K562 (cell line): ENCODE results near the gene ZMIZ1. TPM values are rescaled to one million over a fixed set of nuclear protein-coding genes. Genes with fewer than 3 reads are reported as not detected.
A peak's percentile ranks its signal among the peaks of the same experiment; 100 is the strongest.

ENCODE experiments used
- CTBP1 ChIP-seq: fragments of 450-650 bp; IDR thresholded peaks from 2 replicates; pipeline ENCODE4 v1.6.1; 2016; ENCODE audit warnings: borderline replicate concordance
- CTCFL ChIP-seq: IDR thresholded peaks from 2 replicates; pipeline ENCODE4 v1.6.1; 2011; ENCODE audit warnings: borderline replicate concordance, low read depth, mild to moderate bottlenecking, moderate library complexity, low read length; ENCODE audit not compliant: insufficient read depth, poor library complexity, severe bottlenecking
- DMBX1 ChIP-seq: fragments of 250-450 bp; sonication (Bioruptor Pico); IDR thresholded peaks from 2 replicates; pipeline ENCODE4 v1.8.0; 2022; ENCODE audit warnings: inconsistent platforms, mild to moderate bottlenecking, moderate library complexity, borderline replicate concordance
- ELK3 ChIP-seq: fragments of 450-650 bp; formaldehyde crosslinking; IDR thresholded peaks from 2 replicates; pipeline ENCODE4 v1.4.0; 2020; ENCODE audit warnings: mild to moderate bottlenecking
- IRF9 ChIP-seq: fragments of 450-650 bp; IDR thresholded peaks from 2 replicates; pipeline ENCODE4 v1.6.1; 2016; ENCODE audit warnings: missing biosample characterization, missing genetic modification characterization
- KDM5B ChIP-seq: fragments of 200-600 bp; sonication (generic); IDR thresholded peaks from 2 replicates; pipeline ENCODE4 v1.6.1; 2012; ENCODE audit warnings: low read depth, mild to moderate bottlenecking, moderate library complexity, low read length, control low read depth, inconsistent platforms; ENCODE audit not compliant: insufficient replicate concordance
- MTF1 ChIP-seq: fragments of 250-450 bp; sonication (Bioruptor Pico); IDR thresholded peaks from 2 replicates; pipeline ENCODE4 v1.9.0; 2021; ENCODE audit warnings: moderate library complexity, mild to moderate bottlenecking, inconsistent platforms, borderline replicate concordance
- NFXL1 ChIP-seq: fragments of 450-650 bp; formaldehyde crosslinking; IDR thresholded peaks from 2 replicates; pipeline ENCODE4 v1.4.0; 2021; ENCODE audit warnings: mild to moderate bottlenecking
- SMARCC2 ChIP-seq: fragments of 450-650 bp; IDR thresholded peaks from 2 replicates; pipeline ENCODE4 v1.6.1; 2017; ENCODE audit warnings: antibody characterized with exemption, moderate library complexity, mild to moderate bottlenecking, low read depth
- ZNF124 ChIP-seq: sonication (generic); formaldehyde crosslinking; IDR thresholded peaks from 2 replicates; pipeline ENCODE4 v1.8.1; 2022; ENCODE audit warnings: missing genetic modification reagents
- ZNF263 ChIP-seq: sonication (generic); formaldehyde crosslinking; IDR thresholded peaks from 2 replicates; pipeline ENCODE4 v1.8.0; 2022; ENCODE audit warnings: mild to moderate bottlenecking, missing genetic modification reagents, borderline replicate concordance
- ZNF644 ChIP-seq: fragments of 200-800 bp; sonication (Bioruptor generic); IDR thresholded peaks from 2 replicates; pipeline ENCODE4 v1.6.1; 2016; ENCODE audit warnings: low read depth, missing genetic modification characterization, missing compliant biosample characterization
- ZNF740 ChIP-seq, 3 experiments: fragments of 200-800 bp in 1 of 3; sonication (Bioruptor generic) in 1 of 3; sonication (generic) in 1 of 3; formaldehyde crosslinking in 1 of 3; IDR thresholded peaks; 2 replicates each; pipeline versions ENCODE4 v1.6.1 to v1.8.0; 2016 to 2022; ENCODE audit warnings: mild to moderate bottlenecking in 2 of 3, missing compliant biosample characterization in 2 of 3, missing genetic modification characterization in 2 of 3, missing genetic modification reagents in 1 of 3
- polyA plus RNA-seq, 8 experiments: library from polyadenylated mRNA; depleted of rRNA in 4 of 8; stranded (reverse) in 5 of 8; unstranded in 3 of 8; fragments of >200 nt; fragmentation: Nextera tagmentation in 2 of 8; fragmentation: Illumina TruSeq in 1 of 8; extraction: Ambion mirVana in 2 of 8; extraction: Trizol in 1 of 8; gene quantifications; 2 replicates each; pipeline versions ENCODE4 v1.2.1 to v1.2.3, GENCODE V29; 2011 to 2014; ENCODE audit warnings: inconsistent platforms in 1 of 8, missing spikeins in 1 of 8
- total RNA-seq, 7 experiments: library from RNA; depleted of rRNA in 6 of 7; stranded (reverse); fragments of >200 nt in 6 of 7; fragmentation: Illumina TruSeq in 2 of 7; extraction: Trizol in 2 of 7; gene quantifications; 2 replicates each; pipeline versions ENCODE4 v1.2.1 to v1.2.3, GENCODE V29; 2011 to 2021; ENCODE audit warnings: low replicate concordance in 1 of 7
- TF ChIP-seq, protein P1 (sequence below): fragments of 250-450 bp; sonication (Bioruptor Pico); IDR thresholded peaks from 2 replicates; pipeline ENCODE4 v1.8.0; 2022; ENCODE audit warnings: inconsistent platforms, mild to moderate bottlenecking, moderate library complexity, borderline replicate concordance
- TF ChIP-seq, protein P2 (sequence below): sonication (generic); formaldehyde crosslinking; IDR thresholded peaks from 2 replicates; pipeline ENCODE4 v1.8.0; 2022; ENCODE audit warnings: mild to moderate bottlenecking, missing genetic modification reagents

The ZMIZ1 gene
- total and polyA plus RNA-seq, 9 of the 15 experiments (the other 6 are each of a cell fraction or from before 2014, with no cell fraction given) = 1.0 to 37.3 (median 4.3) TPM

- TF ChIP-seq, protein P1, sequence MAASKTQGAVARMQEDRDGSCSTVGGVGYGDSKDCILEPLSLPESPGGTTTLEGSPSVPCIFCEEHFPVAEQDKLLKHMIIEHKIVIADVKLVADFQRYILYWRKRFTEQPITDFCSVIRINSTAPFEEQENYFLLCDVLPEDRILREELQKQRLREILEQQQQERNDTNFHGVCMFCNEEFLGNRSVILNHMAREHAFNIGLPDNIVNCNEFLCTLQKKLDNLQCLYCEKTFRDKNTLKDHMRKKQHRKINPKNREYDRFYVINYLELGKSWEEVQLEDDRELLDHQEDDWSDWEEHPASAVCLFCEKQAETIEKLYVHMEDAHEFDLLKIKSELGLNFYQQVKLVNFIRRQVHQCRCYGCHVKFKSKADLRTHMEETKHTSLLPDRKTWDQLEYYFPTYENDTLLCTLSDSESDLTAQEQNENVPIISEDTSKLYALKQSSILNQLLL (CRISPR knock-in tag) = no peak
- TF ChIP-seq, protein P2, sequence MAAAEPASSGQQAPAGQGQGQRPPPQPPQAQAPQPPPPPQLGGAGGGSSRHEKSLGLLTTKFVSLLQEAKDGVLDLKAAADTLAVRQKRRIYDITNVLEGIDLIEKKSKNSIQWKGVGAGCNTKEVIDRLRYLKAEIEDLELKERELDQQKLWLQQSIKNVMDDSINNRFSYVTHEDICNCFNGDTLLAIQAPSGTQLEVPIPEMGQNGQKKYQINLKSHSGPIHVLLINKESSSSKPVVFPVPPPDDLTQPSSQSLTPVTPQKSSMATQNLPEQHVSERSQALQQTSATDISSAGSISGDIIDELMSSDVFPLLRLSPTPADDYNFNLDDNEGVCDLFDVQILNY (CRISPR knock-in tag) = no peak
- peak; percentile 36; the same call in 1 of the 2 replicates for TF ChIP-seq ZNF263 (CRISPR knock-in tag)
- TF ChIP-seq IRF9 (tag) = peak; percentile 83
- peak; percentile 91 for TF ChIP-seq NFXL1 (CRISPR knock-in tag)
- TF ChIP-seq ZNF740 (CRISPR knock-in tag; IDR thresholded peaks at IDR 0.05) = no peak
- 0 out of 4 replicates have a peak, but pooled peaks of 1 of the 2 experiments have one; percentile 61 for TF ChIP-seq ZNF740 (tag; IDR thresholded peaks at IDR 0.05)
- TF ChIP-seq CTBP1 = peak; percentile 71
- TF ChIP-seq ZNF124 = no peak
- TF ChIP-seq ELK3 (CRISPR knock-in tag) = 0 out of 2 replicates have a peak, but pooled peaks have one; percentile 12
- TF ChIP-seq SMARCC2 = no peak
- no peak for TF ChIP-seq KDM5B
- no peak for TF ChIP-seq CTCFL
- peak; percentile 93 for TF ChIP-seq ZNF644 (tag)
- TF ChIP-seq DMBX1 (CRISPR knock-in tag) = peak; percentile 98
- peak; percentile 47; the same call in 1 of the 2 replicates for TF ChIP-seq MTF1
These were observed 15.5 kb downstream of the ZMIZ1 start (continued) for GRCh38 chr10:79084012-79084971.
